K562 (cell line): ENCODE data around the gene TRPV6.

Experiments used
- CBX8 ChIP-seq: fragments of 200-600 bp; sonication (generic); IDR thresholded peaks from 2 replicates; pipeline ENCODE4 v1.6.1; 2012; ENCODE audit warnings: borderline replicate concordance, mixed run types, low read depth, mild to moderate bottlenecking, moderate library complexity, mixed read lengths, low read length, control low read depth, inconsistent platforms; ENCODE audit not compliant: poor library complexity, severe bottlenecking; ENCODE audit errors: extremely low read depth
- CHCHD3 ChIP-seq: fragments of 250-450 bp; sonication (Bioruptor Pico); IDR thresholded peaks from 2 replicates; pipeline ENCODE4 v2.1.2; 2022; ENCODE audit warnings: mild to moderate bottlenecking
- ZNF324 ChIP-seq: fragments of 250-450 bp; sonication (Bioruptor Pico); IDR thresholded peaks from 2 replicates; pipeline ENCODE4 v1.4.0; 2020; ENCODE audit warnings: mild to moderate bottlenecking

GRCh38 chr7:142870147-142870559 is 15.4 kb downstream of the TRPV6 start:
- no peak for TF ChIP-seq CHCHD3 (CRISPR knock-in tag)
- no peak for TF ChIP-seq CBX8
- TF ChIP-seq ZNF324 = no peak
